Activated B cell treated with CpG ODN at 0.5 μM for 24 hours (primary cell): ENCODE measurements around the gene ACBD6. TPM values are rescaled to one million over a fixed set of nuclear protein-coding genes. Genes with fewer than 3 reads are reported as not detected.

Experiments
- ATAC-seq: fragments of 200-7000 bp; cut with Tn5 transposase; one replicate; pipeline ENCODE4 v1.10.0; 2021; ENCODE audit warnings: low read depth, mild to moderate bottlenecking, moderate library complexity
- CTCF ChIA-PET: fragments of 350-600 bp; sonication (Branson Sonifier 250); formaldehyde crosslinking; loops from one replicate; lab custom pipeline; 2021; ENCODE audit warnings: antibody characterized with exemption; lab: Charles Lee
- POLR2A ChIA-PET: fragments of 350-600 bp; sonication (Branson Sonifier 250); formaldehyde crosslinking; loops from one replicate; lab custom pipeline; 2021; ENCODE audit warnings: antibody characterized with exemption; lab: Charles Lee
- DNase-seq: peaks from one replicate; pipeline ENCODE4 v3.0.0; 2022
- H3K27ac Mint-ChIP-seq: one replicate; pipeline ENCODE4 v1.8.0; 2020; ENCODE audit warnings: mixed read lengths
- H3K27me3 Mint-ChIP-seq: one replicate; pipeline ENCODE4 v1.8.0; 2021; ENCODE audit warnings: mixed read lengths
- H3K36me3 Mint-ChIP-seq: one replicate; pipeline ENCODE4 v1.8.0; 2021; ENCODE audit warnings: low read depth, mixed read lengths
- H3K4me1 Mint-ChIP-seq: one replicate; pipeline ENCODE4 v1.8.0; 2021; ENCODE audit warnings: mixed read lengths
- H3K4me3 Mint-ChIP-seq: one replicate; pipeline ENCODE4 v1.8.0; 2020; ENCODE audit warnings: mild to moderate bottlenecking, mixed read lengths
- H3K9me3 Mint-ChIP-seq: one replicate; pipeline ENCODE4 v1.8.0; 2020; ENCODE audit warnings: mixed read lengths
- intact Hi-C: fragments of 100-400 bp; cut with micrococcal nuclease; formaldehyde crosslinking; loops from one replicate; pipeline ENCODE4 v1.15.1; 2024
- total RNA-seq: library from RNA; stranded (reverse); gene quantifications from 2 replicates; pipeline ENCODE4 v1.2.3, GENCODE V29; 2022
- TF ChIP-seq, protein P1 (sequence below): fragments of 200-600 bp; IDR thresholded peaks from one replicate; pipeline ENCODE4 v1.8.0; 2022; ENCODE audit warnings: antibody characterized with exemption, mild to moderate bottlenecking

The ACBD6 gene
- total RNA-seq, 1 donor from 2014 or later: 61.5 TPM

- POLR2A ChIA-PET: no interaction called here
Observed at GRCh38 chr1:180279651-180280050, 222.7 kb downstream of the ACBD6 start.

GRCh38 chr1:180278596-180279395, 223.6 kb downstream of the ACBD6 start:
- Mint-ChIP-seq H3K9me3 (no peaks in the 10 kb centered on the region), H3K36me3 (peaks cover 54% of the 10 kb centered on the region), H3K4me3 (no peak overlapping the region), H3K27me3 (no peaks in the 10 kb centered on the region), H3K4me1 (peaks cover 11% of the 10 kb centered on the region), H3K27ac (no peak overlapping the region)
- no peak for ATAC-seq
- ChIA-PET CTCF (no interaction called here), POLR2A (no interaction called here)
- DNase-seq: no peak
- TF ChIP-seq, protein P1, sequence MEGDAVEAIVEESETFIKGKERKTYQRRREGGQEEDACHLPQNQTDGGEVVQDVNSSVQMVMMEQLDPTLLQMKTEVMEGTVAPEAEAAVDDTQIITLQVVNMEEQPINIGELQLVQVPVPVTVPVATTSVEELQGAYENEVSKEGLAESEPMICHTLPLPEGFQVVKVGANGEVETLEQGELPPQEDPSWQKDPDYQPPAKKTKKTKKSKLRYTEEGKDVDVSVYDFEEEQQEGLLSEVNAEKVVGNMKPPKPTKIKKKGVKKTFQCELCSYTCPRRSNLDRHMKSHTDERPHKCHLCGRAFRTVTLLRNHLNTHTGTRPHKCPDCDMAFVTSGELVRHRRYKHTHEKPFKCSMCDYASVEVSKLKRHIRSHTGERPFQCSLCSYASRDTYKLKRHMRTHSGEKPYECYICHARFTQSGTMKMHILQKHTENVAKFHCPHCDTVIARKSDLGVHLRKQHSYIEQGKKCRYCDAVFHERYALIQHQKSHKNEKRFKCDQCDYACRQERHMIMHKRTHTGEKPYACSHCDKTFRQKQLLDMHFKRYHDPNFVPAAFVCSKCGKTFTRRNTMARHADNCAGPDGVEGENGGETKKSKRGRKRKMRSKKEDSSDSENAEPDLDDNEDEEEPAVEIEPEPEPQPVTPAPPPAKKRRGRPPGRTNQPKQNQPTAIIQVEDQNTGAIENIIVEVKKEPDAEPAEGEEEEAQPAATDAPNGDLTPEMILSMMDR: no peak
- intact Hi-C loops: no loop called here

More at GRCh38 chr1:180279651-180280050, 222.7 kb downstream of the ACBD6 start:
- intact Hi-C loops: no loop called here
- Mint-ChIP-seq H3K36me3 (peaks cover 54% of the 10 kb centered on the region), H3K27ac (no peak overlapping the region), H3K9me3 (no peaks in the 10 kb centered on the region), H3K4me1 (peaks cover 11% of the 10 kb centered on the region), H3K27me3 (no peaks in the 10 kb centered on the region), H3K4me3 (no peak overlapping the region)
- TF ChIP-seq, protein P1: no peak
- CTCF ChIA-PET: no interaction called here
- ATAC-seq (no peak), DNase-seq (no peak)

DNA sequence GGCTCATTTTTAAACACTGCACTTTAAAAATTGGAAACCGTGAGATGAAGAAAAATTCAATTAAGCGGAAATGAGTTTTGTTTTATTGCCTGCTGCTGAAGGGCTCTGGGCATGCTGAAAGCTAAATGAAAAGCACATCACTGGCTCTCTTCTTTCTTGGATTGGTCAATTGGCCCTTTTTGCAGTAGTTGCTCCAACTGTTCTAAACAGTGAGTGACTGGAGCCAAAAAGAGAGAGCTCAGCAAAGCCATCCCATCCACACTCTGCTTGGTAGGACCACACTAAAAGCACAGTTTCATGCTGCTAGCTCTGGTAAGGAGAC, 224.2 kb downstream of the ACBD6 start:
- POLR2A ChIA-PET: no interaction called here
- DNase-seq (no peak), ATAC-seq (no peak)
- peaks cover 54% of the 10 kb centered on the region for H3K36me3 Mint-ChIP-seq
- H3K4me3 Mint-ChIP-seq: no peak overlapping the region
- CTCF ChIA-PET: no interaction called here
- no peaks in the 10 kb centered on the region for H3K27me3 Mint-ChIP-seq
- TF ChIP-seq, protein P1: no peak
- no peaks in the 10 kb centered on the region for H3K9me3 Mint-ChIP-seq
- peaks cover 11% of the 10 kb centered on the region for H3K4me1 Mint-ChIP-seq
- intact Hi-C loops: no loop called here
- no peak overlapping the region for H3K27ac Mint-ChIP-seq

DNA sequence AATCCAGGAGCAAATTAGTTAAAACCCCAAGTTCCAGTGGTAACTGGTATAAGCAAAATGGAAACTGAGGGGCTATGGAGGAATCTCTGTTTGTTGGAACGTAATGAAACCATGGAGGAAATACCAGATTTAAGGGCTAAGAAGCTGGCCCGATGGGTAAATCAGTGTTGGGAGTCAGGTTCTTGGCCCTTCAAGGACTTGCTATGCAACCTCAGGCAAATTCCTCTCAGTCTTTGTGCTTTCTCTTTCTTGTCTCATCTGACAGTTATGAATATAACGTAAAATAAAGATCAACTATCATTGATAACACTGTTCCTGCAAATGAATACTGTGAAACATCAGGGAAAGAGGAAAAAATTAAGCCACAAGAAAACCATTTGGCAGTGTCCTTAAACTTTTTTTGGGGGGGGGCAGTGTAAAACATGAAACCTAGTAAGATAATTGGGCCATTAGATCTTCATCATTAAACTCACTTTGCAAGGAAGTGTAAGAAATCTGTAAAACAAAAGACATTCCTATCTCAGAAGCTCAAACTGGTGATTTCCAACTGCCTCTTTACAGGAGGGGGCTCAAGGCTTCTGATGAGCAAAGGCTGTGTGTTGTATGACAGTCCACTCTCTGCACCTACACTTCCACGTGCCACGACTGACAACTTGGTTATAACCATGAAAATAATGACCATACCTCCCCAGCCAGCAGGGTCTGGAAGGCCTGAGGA, 224.7 kb downstream of the ACBD6 start:
- TF ChIP-seq, protein P1: no peak
- H3K27ac Mint-ChIP-seq: no peak overlapping the region
- H3K36me3 Mint-ChIP-seq: peaks cover 51% of the 10 kb centered on the region
- no peak for ATAC-seq
- intact Hi-C loops: no loop called here
- no peaks in the 10 kb centered on the region for H3K27me3 Mint-ChIP-seq
- H3K4me1 Mint-ChIP-seq: peaks cover 11% of the 10 kb centered on the region
- DNase-seq: no peak
- no peak overlapping the region for H3K4me3 Mint-ChIP-seq
- H3K9me3 Mint-ChIP-seq: no peaks in the 10 kb centered on the region
- CTCF ChIA-PET: no interaction called here
- POLR2A ChIA-PET: no interaction called here

- no peak overlapping the region for H3K4me3 Mint-ChIP-seq
- intact Hi-C loops: no loop called here
- POLR2A ChIA-PET: no interaction called here
Observed at GRCh38 chr1:180275726-180276125, 226.7 kb downstream of the ACBD6 start.

More at GRCh38 chr1:180275726-180276125, 226.7 kb downstream of the ACBD6 start:
- CTCF ChIA-PET: no interaction called here
- Mint-ChIP-seq H3K27me3 (no peaks in the 10 kb centered on the region), H3K9me3 (no peaks in the 10 kb centered on the region), H3K4me1 (peaks cover 10% of the 10 kb centered on the region), H3K27ac (no peak overlapping the region), H3K36me3 (peaks cover 41% of the 10 kb centered on the region)
- TF ChIP-seq, protein P1: no peak
- DNase-seq: no peak
- ATAC-seq: no peak
